Esophagus muscularis mucosa (tissue), 3 donors: ENCODE data around the gene AUNIP.

Source experiments
- EP300 ChIP-seq: sonication (generic); formaldehyde crosslinking; IDR thresholded peaks from one replicate; pipeline ENCODE4 v1.6.1; 2017; ENCODE audit warnings: antibody characterized with exemption
- POLR2AphosphoS5 ChIP-seq, 2 donors: sonication (generic); formaldehyde crosslinking; IDR thresholded peaks; one replicate each; pipeline ENCODE4 v1.6.1; 2017; ENCODE audit warnings: antibody characterized with exemption in 2 of 2

DNA sequence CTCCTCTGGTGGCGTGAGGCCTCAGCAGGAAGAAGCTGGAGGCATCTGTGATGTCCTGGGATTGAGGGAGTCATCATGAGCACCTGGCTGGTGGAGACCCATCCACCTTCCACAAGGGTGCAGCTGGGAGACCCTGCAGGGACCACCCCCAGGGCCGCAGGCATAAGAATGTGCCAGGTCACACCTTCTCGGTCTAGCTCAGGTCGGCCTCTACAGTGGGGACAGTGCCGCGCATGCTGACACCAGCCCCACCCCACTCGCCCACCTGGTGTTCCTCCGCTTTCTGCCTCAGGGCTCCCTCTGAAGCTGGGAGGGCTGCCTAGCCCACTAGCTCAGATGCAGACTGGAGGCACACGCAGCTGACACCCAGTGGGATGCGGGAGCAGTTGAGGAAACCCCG lies 22.0 kb upstream of the AUNIP start:
- no peak for TF ChIP-seq EP300
- TF ChIP-seq POLR2AphosphoS5 (IDR thresholded peaks at IDR 0.05) = no peak
